HG02885 (cell line): Measurements from ENCODE around the gene NFAM1.

Source experiments
- ATAC-seq: cut with Tn5 transposase; IDR thresholded peaks from one replicate; pipeline ENCODE4 v1.9.1; 2021; ENCODE audit warnings: mild to moderate bottlenecking; ENCODE audit not compliant: unreplicated experiment, poor library complexity

Gene NFAM1

GRCh38 chr22:42341779-42342178, 90.4 kb downstream of the NFAM1 start:
- ATAC-seq = no peak

GRCh38 chr22:42340829-42341383, 91.3 kb downstream of the NFAM1 start:
- no peak for ATAC-seq

- ATAC-seq = no peak
Measured at GRCh38 chr22:42340150-42340549, 92.1 kb downstream of the NFAM1 start.

- ATAC-seq = no peak
Measured at GRCh38 chr22:42338479-42338878, 93.7 kb downstream of the NFAM1 start.

- ATAC-seq = no peak
Measured at GRCh38 chr22:42337356-42337755, 94.8 kb downstream of the NFAM1 start.

GRCh38 chr22:42336527-42337227, 95.5 kb downstream of the NFAM1 start:
- no peak for ATAC-seq

- no peak for ATAC-seq
Measured at GRCh38 chr22:42335839-42336378, 96.3 kb downstream of the NFAM1 start.

- no peak for ATAC-seq
Measured at GRCh38 chr22:42334875-42335512, 97.2 kb downstream of the NFAM1 start.

GRCh38 chr22:42333544-42333943, 98.7 kb downstream of the NFAM1 start:
- ATAC-seq = no peak

GRCh38 chr22:42332089-42332488, 100.1 kb downstream of the NFAM1 start:
- no peak for ATAC-seq

- ATAC-seq = no peak
Measured at GRCh38 chr22:42331014-42331413, 101.2 kb downstream of the NFAM1 start.
